GM23338 (cell line): Measurements from ENCODE around the gene UGT8.

Source experiments
- CREB1 ChIP-seq: fragments of 250-450 bp; sonication (Bioruptor Pico); IDR thresholded peaks from 2 replicates; pipeline ENCODE4 v1.5.0; 2020; ENCODE audit warnings: low read depth, mild to moderate bottlenecking, moderate library complexity
- CTCF ChIP-seq, 2 experiments: fragments of 200-600 bp in 1 of 2; sonication (generic) in 1 of 2; conservative IDR thresholded peaks; 2 replicates each; pipeline versions ENCODE4 v1.5.1 to v1.6.1; 2016 to 2017; ENCODE audit warnings: antibody characterized with exemption in 2 of 2, low read depth in 2 of 2, mild to moderate bottlenecking in 2 of 2, moderate library complexity in 1 of 2
- EZH2 ChIP-seq: fragments of 200-600 bp; sonication (generic); IDR thresholded peaks from one replicate; pipeline ENCODE4 v1.8.0; 2017; ENCODE audit warnings: antibody characterized with exemption, mild to moderate bottlenecking, low read depth; ENCODE audit not compliant: unreplicated experiment
- EZH2phosphoT487 ChIP-seq: fragments of 200-600 bp; sonication (generic); IDR thresholded peaks from one replicate; pipeline ENCODE4 v1.8.1; 2018; ENCODE audit warnings: antibody characterized with exemption; ENCODE audit not compliant: unreplicated experiment
- JUNB ChIP-seq: IDR thresholded peaks from one replicate; pipeline ENCODE4 v1.6.1; 2016; ENCODE audit warnings: antibody characterized with exemption; ENCODE audit not compliant: unreplicated experiment
- POLR2AphosphoS5 ChIP-seq: IDR thresholded peaks from 2 replicates; pipeline ENCODE4 v1.6.1; 2016; ENCODE audit warnings: antibody characterized with exemption, low read depth
- REST ChIP-seq: IDR thresholded peaks from one replicate; pipeline ENCODE4 v1.6.1; 2018; ENCODE audit warnings: antibody characterized with exemption; ENCODE audit not compliant: unreplicated experiment
- ZNF114 ChIP-seq: fragments of 250-450 bp; sonication (Bioruptor Pico); IDR thresholded peaks from 2 replicates; pipeline ENCODE4 v1.5.0; 2020; ENCODE audit warnings: mild to moderate bottlenecking, moderate library complexity
- ZNF462 ChIP-seq: fragments of 250-450 bp; sonication (Bioruptor Pico); IDR thresholded peaks from 2 replicates; pipeline ENCODE4 v1.5.0; 2020; ENCODE audit warnings: mild to moderate bottlenecking, moderate library complexity

- TF ChIP-seq CTCF (conservative IDR thresholded peaks at IDR 0.05; ENCODE audit: low read depth in 2 of 2) (no peak), EZH2 (no peak), REST (no peak), POLR2AphosphoS5 (no peak), CREB1 (CRISPR knock-in tag) (no peak), JUNB (no peak), EZH2phosphoT487 (no peak), ZNF114 (CRISPR knock-in tag) (no peak), ZNF462 (CRISPR knock-in tag) (no peak)
These were observed 2.1 kb downstream of the UGT8 start for GRCh38 chr4:114600672-114601071.
